ENCODE measurements around the gene SIPA1.
"Not testable (repeated sequence)": the region's sequence is repeated elsewhere in the genome, so short reads cannot be mapped to it uniquely, and the experiment has no call there.

The SIPA1 gene

GRCh38 chr11:65655570-65656332 lies 17.9 kb downstream of the SIPA1 start:
- no peak for DNase-seq (ENCODE audit: extremely low read depth, low read depth)
- no peak for TF ChIP-seq CTCF (IDR thresholded peaks at IDR 0.05; ENCODE audit: low read depth, low read length)

GRCh38 chr11:65657426-65657825 lies 19.5 kb downstream of the SIPA1 start:
- no peak for TF ChIP-seq CTCF (IDR thresholded peaks at IDR 0.05; ENCODE audit: low read depth, low read length)
- DNase-seq (ENCODE audit: extremely low read depth, low read depth): no peak

- TF ChIP-seq CTCF (IDR thresholded peaks at IDR 0.05; ENCODE audit: low read depth, low read length): no peak
- no peak for DNase-seq (ENCODE audit: extremely low read depth, low read depth)
Measured at GRCh38 chr11:65658174-65659021, 20.5 kb downstream of the SIPA1 start.

GRCh38 chr11:65660038-65660437 lies 22.1 kb downstream of the SIPA1 start:
- no peak for DNase-seq (ENCODE audit: extremely low read depth, low read depth)
- no peak for TF ChIP-seq CTCF (IDR thresholded peaks at IDR 0.05; ENCODE audit: low read depth, low read length)

- DNase-seq (ENCODE audit: extremely low read depth, low read depth): not testable (repeated sequence)
Measured at GRCh38 chr11:65660908-65661307, 23.0 kb downstream of the SIPA1 start.

GRCh38 chr11:65661599-65662246 lies 23.8 kb downstream of the SIPA1 start:
- no peak for TF ChIP-seq CTCF (IDR thresholded peaks at IDR 0.05; ENCODE audit: low read depth, low read length)
- no peak for DNase-seq (ENCODE audit: extremely low read depth, low read depth)

GRCh38 chr11:65662247-65662798 lies 24.4 kb downstream of the SIPA1 start:
- DNase-seq (ENCODE audit: extremely low read depth, low read depth): no peak

More at GRCh38 chr11:65662247-65662798, 24.4 kb downstream of the SIPA1 start:
- TF ChIP-seq CTCF (IDR thresholded peaks at IDR 0.05; ENCODE audit: low read depth, low read length): no peak
